Natural killer cell (primary cell): ENCODE results near the gene RNU6-1. TPM values are rescaled to one million over a fixed set of nuclear protein-coding genes. Genes with fewer than 3 reads are reported as not detected.

Source experiments
- ATAC-seq, 3 donors: fragments of 150-1000 bp in 2 of 3; fragments of 200-7000 bp in 1 of 3; cut with Tn5 transposase; 1 replicate in 1 of 3; 2 replicates in 2 of 3; pipeline ENCODE4 v1.10.0; 2021; ENCODE audit warnings: mild to moderate bottlenecking in 2 of 3, moderate library complexity in 2 of 3
- DNase-seq, 2 donors: peaks; one replicate each; pipeline versions ENCODE4 v3.0.0 to v3.0.0-alpha.2; 2013 to 2021; ENCODE audit warnings: mixed read lengths in 1 of 2
- H3K27ac ChIP-seq: one replicate; pipeline ENCODE4 v1.5.1; 2013; ENCODE audit warnings: mild to moderate bottlenecking, low read length
- H3K27me3 ChIP-seq: one replicate; pipeline ENCODE4 v1.6.1; 2013; ENCODE audit warnings: low read length; ENCODE audit not compliant: control insufficient read depth, insufficient read depth
- H3K36me3 ChIP-seq: one replicate; pipeline ENCODE4 v1.6.1; 2013; ENCODE audit warnings: low read length; ENCODE audit not compliant: control insufficient read depth, insufficient read depth
- H3K4me1 ChIP-seq: one replicate; pipeline ENCODE4 v1.6.1; 2013; ENCODE audit warnings: low read length; ENCODE audit not compliant: control insufficient read depth, insufficient read depth
- H3K4me3 ChIP-seq: one replicate; pipeline ENCODE4 v1.5.1; 2013; ENCODE audit warnings: low read length
- H3K9me3 ChIP-seq: one replicate; pipeline ENCODE4 v1.6.1; 2013; ENCODE audit warnings: low read length; ENCODE audit not compliant: control insufficient read depth, insufficient read depth
- H3K27ac Mint-ChIP-seq, 2 donors: one replicate each; pipeline ENCODE4 v1.8.0; 2022; ENCODE audit warnings: mild to moderate bottlenecking in 2 of 2, mixed read lengths in 2 of 2, moderate library complexity in 1 of 2
- H3K27me3 Mint-ChIP-seq, 2 donors: one replicate each; pipeline ENCODE4 v1.8.0; 2022; ENCODE audit warnings: low read depth in 2 of 2, mixed read lengths in 2 of 2
- H3K36me3 Mint-ChIP-seq: one replicate; pipeline ENCODE4 v1.8.0; 2022; ENCODE audit warnings: mixed read lengths
- H3K4me1 Mint-ChIP-seq, 2 donors: one replicate each; pipeline ENCODE4 v1.8.0; 2022; ENCODE audit warnings: mixed read lengths in 2 of 2
- H3K4me3 Mint-ChIP-seq: one replicate; pipeline ENCODE4 v1.8.0; 2022; ENCODE audit warnings: mild to moderate bottlenecking, moderate library complexity, mixed read lengths
- H3K9me3 Mint-ChIP-seq, 2 donors: one replicate each; pipeline ENCODE4 v1.8.0; 2022; ENCODE audit warnings: mixed read lengths in 2 of 2
- WGBS: methylation state at CpG from one replicate; pipeline ENCODE4 v1.1.7; 2013; ENCODE audit warnings: missing lambda C conversion rate; ENCODE audit not compliant: insufficient coverage; 5-methylcytosine and 5-hydroxymethylcytosine counted together
- intact Hi-C: fragments of 100-400 bp; cut with micrococcal nuclease; formaldehyde crosslinking; loops from one replicate; pipeline ENCODE4 v1.14.2; 2022
- total RNA-seq, 4 donors: library from RNA; stranded (reverse); fragments of 120-200 nt in 1 of 4; gene quantifications; one replicate each; pipeline versions ENCODE4 v1.2.3 to v1.2.4, GENCODE V29; 2013 to 2022
- TF ChIP-seq, protein P1 (sequence below): fragments of 200-600 bp; IDR thresholded peaks from one replicate; pipeline ENCODE4 v1.8.0; 2022; ENCODE audit warnings: antibody characterized with exemption

Gene RNU6-1
- total RNA-seq, 3 donors from 2014 or later (not counting 1 experiment from before 2014, with no cell fraction given) = not detected

- Mint-ChIP-seq H3K27me3 (peaks cover 35 to 45% of the 10 kb centered on the region in 2 donors), H3K4me1 (peaks cover 56 to 65% of the 10 kb centered on the region in 2 donors), H3K4me3 (no peak overlapping the region), H3K27ac (no peak overlapping the region), H3K9me3 (no peaks in the 10 kb centered on the region), H3K36me3 (peaks cover 6% of the 10 kb centered on the region)
- Histone ChIP-seq H3K4me3 (no peak overlapping the region), H3K9me3 (no peaks in the 10 kb centered on the region), H3K27me3 (peaks cover 43% of the 10 kb centered on the region), H3K36me3 (no peaks in the 10 kb centered on the region), H3K4me1 (peaks cover 60% of the 10 kb centered on the region), H3K27ac (no peak overlapping the region)
- WGBS = 69% methylated on average over 2 of the region's 2 CpGs
- intact Hi-C loops = loop anchor here (1.0 to 5.0 kb wide), 4 partner anchors 54 to 890 kb away; no protein-coding TSS in a partner anchor
- ATAC-seq (no peak), DNase-seq (no peak)
- TF ChIP-seq, protein P1, sequence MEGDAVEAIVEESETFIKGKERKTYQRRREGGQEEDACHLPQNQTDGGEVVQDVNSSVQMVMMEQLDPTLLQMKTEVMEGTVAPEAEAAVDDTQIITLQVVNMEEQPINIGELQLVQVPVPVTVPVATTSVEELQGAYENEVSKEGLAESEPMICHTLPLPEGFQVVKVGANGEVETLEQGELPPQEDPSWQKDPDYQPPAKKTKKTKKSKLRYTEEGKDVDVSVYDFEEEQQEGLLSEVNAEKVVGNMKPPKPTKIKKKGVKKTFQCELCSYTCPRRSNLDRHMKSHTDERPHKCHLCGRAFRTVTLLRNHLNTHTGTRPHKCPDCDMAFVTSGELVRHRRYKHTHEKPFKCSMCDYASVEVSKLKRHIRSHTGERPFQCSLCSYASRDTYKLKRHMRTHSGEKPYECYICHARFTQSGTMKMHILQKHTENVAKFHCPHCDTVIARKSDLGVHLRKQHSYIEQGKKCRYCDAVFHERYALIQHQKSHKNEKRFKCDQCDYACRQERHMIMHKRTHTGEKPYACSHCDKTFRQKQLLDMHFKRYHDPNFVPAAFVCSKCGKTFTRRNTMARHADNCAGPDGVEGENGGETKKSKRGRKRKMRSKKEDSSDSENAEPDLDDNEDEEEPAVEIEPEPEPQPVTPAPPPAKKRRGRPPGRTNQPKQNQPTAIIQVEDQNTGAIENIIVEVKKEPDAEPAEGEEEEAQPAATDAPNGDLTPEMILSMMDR = no peak
Measured at GRCh38 chr15:67836955-67837354, 2.9 kb downstream of the RNU6-1 start.

DNA sequence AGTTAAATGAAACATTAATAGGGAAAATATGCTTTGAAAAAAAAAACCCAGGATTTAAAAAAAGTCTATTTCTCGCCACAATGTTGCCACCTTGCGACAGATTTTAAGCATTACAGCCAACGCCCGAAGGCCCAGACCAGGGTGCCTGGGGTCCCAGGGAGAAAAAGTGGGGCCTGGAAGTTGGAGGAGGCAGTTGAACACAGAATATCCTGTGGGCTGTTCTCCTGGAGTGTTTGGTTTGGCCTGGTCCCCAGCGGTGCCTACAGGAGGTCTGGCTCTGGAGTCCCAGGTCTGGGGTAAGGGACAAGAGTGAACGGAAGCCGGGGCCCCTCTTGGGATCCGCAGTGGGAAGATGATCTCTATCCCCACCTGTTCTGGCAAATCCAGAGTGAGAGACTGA lies 3.4 kb downstream of the RNU6-1 start:
- Mint-ChIP-seq H3K4me3 (peak overlapping the region; percentile 88), H3K9me3 (no peaks in the 10 kb centered on the region), H3K27me3 (peaks cover 37 to 47% of the 10 kb centered on the region in 2 donors), H3K4me1 (peaks cover 55 to 65% of the 10 kb centered on the region in 2 donors), H3K27ac (peak overlapping the region in 1 of 2 donors; percentile 53), H3K36me3 (peaks cover 6% of the 10 kb centered on the region)
- H3K4me3 ChIP-seq = no peak overlapping the region
- peaks cover 45% of the 10 kb centered on the region for H3K27me3 ChIP-seq
- intact Hi-C loops = loop anchor here (1.0 to 5.0 kb wide), 4 partner anchors 53 to 889 kb away; no protein-coding TSS in a partner anchor
- ATAC-seq (no peak), DNase-seq (peak in 1 of 2 donors; percentile 80)
- no peak overlapping the region for H3K27ac ChIP-seq
- peaks cover 60% of the 10 kb centered on the region for H3K4me1 ChIP-seq
- 36% methylated on average over 8 of the region's 8 CpGs for WGBS
- no peaks in the 10 kb centered on the region for H3K9me3 ChIP-seq
- TF ChIP-seq, protein P1 = peak; percentile 77
- no peaks in the 10 kb centered on the region for H3K36me3 ChIP-seq

GRCh38 chr15:67836134-67836455 lies 3.8 kb downstream of the RNU6-1 start:
- H3K4me3 Mint-ChIP-seq = peak overlapping the region; percentile 88
- Histone ChIP-seq H3K27me3 (peaks cover 48% of the 10 kb centered on the region), H3K27ac (no peak overlapping the region), H3K4me3 (peak overlapping the region; percentile 10), H3K36me3 (no peaks in the 10 kb centered on the region), H3K4me1 (peaks cover 56% of the 10 kb centered on the region), H3K9me3 (no peaks in the 10 kb centered on the region)
- H3K9me3 Mint-ChIP-seq = no peaks in the 10 kb centered on the region
- TF ChIP-seq, protein P1 = no peak
- WGBS = 1% methylated on average over 10 of the region's 16 CpGs
- ATAC-seq (no peak), DNase-seq (no peak)
- peaks cover 41 to 51% of the 10 kb centered on the region in 2 donors for H3K27me3 Mint-ChIP-seq
- intact Hi-C loops = loop anchor here (1.0 to 5.0 kb wide), 4 partner anchors 53 to 889 kb away; no protein-coding TSS in a partner anchor
- H3K36me3 Mint-ChIP-seq = peaks cover 6% of the 10 kb centered on the region
- peak overlapping the region in 1 of 2 donors; percentile 53 for H3K27ac Mint-ChIP-seq
- peaks cover 51 to 61% of the 10 kb centered on the region in 2 donors for H3K4me1 Mint-ChIP-seq
